ENCODE measurements around the gene ELK3. TPM values are rescaled to one million over a fixed set of nuclear protein-coding genes. Genes with fewer than 3 reads are reported as not detected.

Gene ELK3
- total and polyA plus RNA-seq, 7 donors, result 2.3 to 23.8 (median 15.7) TPM

- Histone ChIP-seq H3K27ac (no peak overlapping the region), H3K36me3 (peaks cover 0 to 39% (median 0%) of the 10 kb centered on the region in 4 donors), H3K9me3 (no peaks in the 10 kb centered on the region), H3K4me1 (peaks cover 0 to 18% (median 14%) of the 10 kb centered on the region in 4 donors), H3K27me3 (no peaks in the 10 kb centered on the region), H3K4me3 (no peak overlapping the region)
- TF ChIP-seq POLR2A (IDR thresholded peaks at IDR 0.05), result no peak
- no peak for TF ChIP-seq POLR2AphosphoS5 (IDR thresholded peaks at IDR 0.05)
- TF ChIP-seq CTCF (IDR thresholded peaks at IDR 0.05), result no peak
- no peak for TF ChIP-seq EP300 (IDR thresholded peaks at IDR 0.05)
- 87 to 89% methylated on average over 2 of the region's 2 CpGs for WGBS, 2 donors
- intact Hi-C loops (cut with DNase I), result no loop called here
- DNase-seq, result no peak
Observed at GRCh38 chr12:96266238-96266637, 72.1 kb downstream of the ELK3 start.

GRCh38 chr12:96271469-96272199 is 77.5 kb downstream of the ELK3 start:
- H3K9me3 ChIP-seq, result no peaks in the 10 kb centered on the region
- no peak for TF ChIP-seq CTCF (IDR thresholded peaks at IDR 0.05)
- no peak for TF ChIP-seq EP300 (IDR thresholded peaks at IDR 0.05)
- no peak for TF ChIP-seq POLR2AphosphoS5 (IDR thresholded peaks at IDR 0.05)
- TF ChIP-seq POLR2A (IDR thresholded peaks at IDR 0.05), result no peak
- H3K27ac ChIP-seq, result no peak overlapping the region
- no peaks in the 10 kb centered on the region for H3K27me3 ChIP-seq
- no peak overlapping the region for H3K4me3 ChIP-seq
- H3K4me1 ChIP-seq, result peaks cover 0 to 8% (median 3%) of the 10 kb centered on the region in 4 donors
- H3K36me3 ChIP-seq, result peaks cover 0 to 49% (median 5%) of the 10 kb centered on the region in 4 donors
- intact Hi-C loops (cut with DNase I), result no loop called here
- 91 to 92% methylated on average over 8 of the region's 8 CpGs for WGBS, 2 donors
- no peak for DNase-seq

- H3K4me1 ChIP-seq, result peaks cover 0 to 8% (median 3%) of the 10 kb centered on the region in 4 donors
- peaks cover 0 to 51% (median 7%) of the 10 kb centered on the region in 4 donors for H3K36me3 ChIP-seq
- intact Hi-C loops (cut with DNase I), result no loop called here
- no peaks in the 10 kb centered on the region for H3K27me3 ChIP-seq
- no peak overlapping the region for H3K4me3 ChIP-seq
- no peaks in the 10 kb centered on the region for H3K9me3 ChIP-seq
- DNase-seq, result no peak
- H3K27ac ChIP-seq, result no peak overlapping the region
- TF ChIP-seq EP300 (IDR thresholded peaks at IDR 0.05) (no peak), POLR2A (IDR thresholded peaks at IDR 0.05) (no peak)
Observed at GRCh38 chr12:96274331-96274730, 80.2 kb downstream of the ELK3 start.

- H3K36me3 ChIP-seq, result peaks cover 19 to 94% (median 37%) of the 10 kb centered on the region in 4 donors
- H3K4me1 ChIP-seq, result peaks cover 0 to 13% (median under 1%) of the 10 kb centered on the region in 4 donors
- H3K9me3 ChIP-seq, result no peaks in the 10 kb centered on the region
- intact Hi-C loops (cut with DNase I), result no loop called here
- no peaks in the 10 kb centered on the region for H3K27me3 ChIP-seq
- TF ChIP-seq CTCF (IDR thresholded peaks at IDR 0.05) (no peak), EP300 (IDR thresholded peaks at IDR 0.05) (no peak), POLR2AphosphoS5 (IDR thresholded peaks at IDR 0.05) (no peak), POLR2A (IDR thresholded peaks at IDR 0.05) (no peak)
- DNase-seq, result no peak
- H3K27ac ChIP-seq, result peak overlapping the region in 3 of 4 donors; percentile 12 to 23 (median 16)
- no peak overlapping the region for H3K4me3 ChIP-seq
Observed at GRCh38 chr12:96285158-96285557, 91.0 kb downstream of the ELK3 start.

- WGBS, 2 donors, result 88 to 91% methylated on average over 5 of the region's 5 CpGs
- intact Hi-C loops (cut with DNase I), result no loop called here
- Histone ChIP-seq H3K4me1 (peaks cover 0 to 7% (median 0%) of the 10 kb centered on the region in 4 donors), H3K27me3 (no peaks in the 10 kb centered on the region), H3K27ac (no peak overlapping the region), H3K4me3 (no peak overlapping the region), H3K9me3 (no peaks in the 10 kb centered on the region), H3K36me3 (peaks cover 19 to 65% (median 25%) of the 10 kb centered on the region in 4 donors)
- TF ChIP-seq EP300 (IDR thresholded peaks at IDR 0.05), result no peak
- no peak for TF ChIP-seq CTCF (IDR thresholded peaks at IDR 0.05)
- no peak for TF ChIP-seq POLR2AphosphoS5 (IDR thresholded peaks at IDR 0.05)
- TF ChIP-seq POLR2A (IDR thresholded peaks at IDR 0.05), result no peak
- DNase-seq, result no peak
Observed at GRCh38 chr12:96289067-96289466, 94.9 kb downstream of the ELK3 start.
